HT1080 (cell line): Measurements from ENCODE around the gene EHBP1L1. TPM values are rescaled to one million over a fixed set of nuclear protein-coding genes. Genes with fewer than 3 reads are reported as not detected.
"Not testable (repeated sequence)": the region's sequence is repeated elsewhere in the genome, so short reads cannot be mapped to it uniquely, and the experiment has no call there.

Experiments used
- DNase-seq: peaks from one replicate; pipeline ENCODE4 v3.0.0-alpha.2; 2015; ENCODE audit warnings: low read depth
- small RNA-seq: library from RNA; depleted of rRNA; stranded (forward); fragments of <200 nt; gene quantifications from one replicate; pipeline ENCODE3, GENCODE V24; 2014
- total RNA-seq: library from RNA; depleted of rRNA; stranded (reverse); fragments of >200 nt; shearing (Covaris generic); gene quantifications from 2 replicates; pipeline ENCODE4 v1.2.3, GENCODE V29; 2014; rRNA removed

The EHBP1L1 gene
- total RNA-seq, 1 experiment from 2014 or later: 65.5 TPM

DNA sequence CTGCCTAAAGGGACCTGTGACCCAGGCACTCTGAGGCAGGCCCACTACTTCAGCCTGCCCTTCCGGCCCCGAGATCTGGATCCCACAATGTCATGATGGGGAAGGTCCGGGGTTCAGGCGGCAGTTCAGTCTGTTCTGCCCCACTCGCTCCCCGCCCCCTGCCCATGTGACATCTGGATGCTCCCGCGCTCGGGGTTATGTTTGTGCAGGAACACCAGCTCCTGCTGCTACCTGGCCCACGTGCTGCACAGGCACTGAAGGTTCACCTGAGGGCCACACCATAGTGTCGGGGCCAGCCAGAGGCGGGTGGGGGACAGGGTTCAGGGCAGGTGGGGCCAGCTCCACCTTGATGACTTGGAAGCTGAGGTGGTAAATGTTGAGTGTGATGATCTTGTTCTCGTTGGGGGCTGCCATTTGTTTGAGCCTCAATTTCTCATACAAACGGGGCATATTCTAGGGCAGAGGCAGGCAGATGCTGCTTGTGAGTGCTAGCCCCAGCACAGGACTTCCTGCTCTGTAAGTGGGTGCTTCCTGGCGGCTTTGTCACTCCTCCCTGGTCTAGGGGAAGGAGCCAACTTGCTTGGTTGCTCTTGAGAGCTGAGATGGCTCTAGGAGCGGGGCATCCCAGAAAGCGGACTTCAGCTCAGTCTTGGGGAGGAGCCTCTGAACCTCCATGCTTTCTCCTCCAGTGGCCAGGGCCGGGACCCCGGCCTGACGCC is 57.7 kb downstream of the EHBP1L1 start:
- DNase-seq: no peak

DNA sequence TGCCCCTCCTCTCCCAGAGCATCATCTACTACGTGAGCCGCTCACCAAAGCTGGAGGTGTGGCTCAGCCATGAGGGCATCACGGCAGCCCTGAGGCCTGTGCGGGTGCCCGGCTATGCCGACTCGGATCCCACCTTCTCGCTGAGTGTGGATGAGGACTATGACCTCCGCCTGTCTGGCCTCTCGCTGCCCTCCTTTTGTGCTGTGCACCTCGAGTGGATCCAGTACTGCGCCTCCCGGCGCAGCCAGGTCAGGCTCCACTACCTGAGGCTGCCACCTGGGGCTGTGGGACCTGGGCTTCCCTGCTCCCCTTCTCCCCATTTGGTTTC is 58.2 kb downstream of the EHBP1L1 start:
- no peak for DNase-seq

DNA sequence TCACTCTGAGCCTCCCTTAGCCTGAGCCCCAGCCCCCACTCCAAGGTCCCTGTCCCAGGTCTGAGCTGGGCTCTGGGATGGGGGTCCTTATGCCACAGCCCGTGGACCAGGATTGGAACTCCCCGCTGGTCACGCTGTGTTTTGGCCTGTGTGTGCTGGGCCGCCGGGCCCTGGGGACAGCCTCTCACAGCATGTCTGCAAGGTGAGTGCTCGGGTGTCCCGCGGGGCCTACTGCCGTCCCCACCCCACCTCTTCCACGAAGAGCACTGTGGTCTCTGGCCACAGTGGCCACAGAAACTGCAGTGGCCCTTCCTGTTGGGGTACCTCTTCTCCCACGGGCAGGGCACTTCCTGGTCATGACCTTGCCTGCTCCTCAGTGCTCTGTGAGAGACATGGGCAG is 58.6 kb downstream of the EHBP1L1 start:
- no peak for DNase-seq

DNA sequence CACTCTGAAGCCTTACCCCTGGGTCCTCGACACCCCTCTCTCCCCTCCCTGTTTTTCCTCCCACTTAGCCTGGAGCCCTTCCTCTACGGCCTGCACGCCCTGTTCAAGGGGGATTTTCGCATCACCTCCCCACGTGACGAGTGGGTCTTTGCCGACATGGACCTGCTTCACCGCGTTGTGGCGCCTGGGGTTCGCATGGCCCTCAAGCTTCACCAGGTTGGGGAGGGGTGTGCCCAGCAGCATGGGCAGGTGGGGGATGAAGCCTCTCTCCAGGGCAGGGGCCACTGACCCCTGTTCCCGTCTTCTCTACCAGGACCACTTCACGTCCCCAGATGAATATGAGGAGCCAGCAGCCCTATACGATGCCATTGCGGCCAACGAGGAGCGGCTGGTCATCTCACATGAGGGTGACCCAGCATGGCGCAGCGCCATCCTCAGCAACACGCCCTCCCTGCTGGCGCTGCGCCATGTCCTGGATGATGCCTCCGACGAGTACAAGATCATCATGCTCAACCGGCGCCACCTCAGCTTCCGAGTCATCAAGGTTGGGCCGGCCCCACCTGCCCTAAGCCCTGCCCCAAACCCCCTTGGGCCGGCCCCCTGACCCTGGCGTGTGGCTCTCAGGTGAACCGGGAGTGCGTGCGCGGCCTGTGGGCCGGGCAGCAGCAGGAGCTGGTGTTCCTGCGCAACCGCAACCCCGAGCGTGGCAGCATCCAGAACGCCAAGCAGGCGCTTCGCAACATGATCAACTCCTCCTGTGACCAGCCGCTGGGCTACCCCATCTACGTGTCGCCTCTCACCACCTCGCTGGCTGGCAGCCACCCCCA is 59.3 kb downstream of the EHBP1L1 start:
- no peak for DNase-seq

DNA sequence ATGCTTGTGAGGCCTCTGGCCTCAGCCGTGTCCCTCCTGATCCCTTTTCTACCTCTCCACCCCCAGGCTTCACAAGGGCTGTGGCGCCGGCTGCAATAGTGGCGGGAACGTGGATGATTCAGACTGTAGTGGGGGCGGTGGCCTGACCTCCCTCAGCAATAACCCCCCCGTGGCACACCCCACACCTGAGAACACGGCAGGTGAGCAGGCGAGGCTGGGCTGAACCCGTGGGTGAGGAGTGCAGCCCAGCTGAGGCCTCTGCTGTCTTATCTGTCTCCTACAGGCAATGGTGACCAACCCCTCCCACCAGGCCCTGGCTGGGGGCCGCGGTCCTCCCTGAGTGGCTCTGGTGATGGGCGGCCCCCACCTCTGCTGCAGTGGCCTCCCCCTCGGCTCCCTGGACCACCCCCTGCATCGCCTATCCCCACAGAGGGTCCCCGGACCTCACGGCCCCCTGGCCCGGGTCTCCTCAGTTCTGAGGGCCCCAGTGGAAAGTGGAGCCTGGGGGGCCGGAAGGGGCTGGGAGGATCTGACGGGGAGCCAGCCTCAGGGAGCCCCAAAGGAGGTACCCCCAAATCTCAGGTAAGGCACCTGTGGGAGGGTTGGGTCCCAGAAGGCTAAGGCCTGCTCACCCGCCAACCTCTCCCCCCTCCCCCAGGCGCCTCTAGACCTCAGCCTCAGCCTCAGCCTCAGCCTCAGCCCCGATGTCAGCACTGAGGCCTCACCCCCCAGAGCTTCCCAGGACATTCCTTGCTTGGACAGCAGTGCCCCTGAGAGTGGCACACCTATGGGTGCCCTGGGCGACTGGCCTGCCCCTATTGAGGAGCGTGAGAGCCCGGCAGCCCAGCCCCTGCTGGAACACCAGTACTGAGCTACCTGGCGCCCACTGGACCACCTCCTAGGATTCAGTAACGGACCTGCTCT is 60.5 kb downstream of the EHBP1L1 start:
- no peak for DNase-seq

DNA sequence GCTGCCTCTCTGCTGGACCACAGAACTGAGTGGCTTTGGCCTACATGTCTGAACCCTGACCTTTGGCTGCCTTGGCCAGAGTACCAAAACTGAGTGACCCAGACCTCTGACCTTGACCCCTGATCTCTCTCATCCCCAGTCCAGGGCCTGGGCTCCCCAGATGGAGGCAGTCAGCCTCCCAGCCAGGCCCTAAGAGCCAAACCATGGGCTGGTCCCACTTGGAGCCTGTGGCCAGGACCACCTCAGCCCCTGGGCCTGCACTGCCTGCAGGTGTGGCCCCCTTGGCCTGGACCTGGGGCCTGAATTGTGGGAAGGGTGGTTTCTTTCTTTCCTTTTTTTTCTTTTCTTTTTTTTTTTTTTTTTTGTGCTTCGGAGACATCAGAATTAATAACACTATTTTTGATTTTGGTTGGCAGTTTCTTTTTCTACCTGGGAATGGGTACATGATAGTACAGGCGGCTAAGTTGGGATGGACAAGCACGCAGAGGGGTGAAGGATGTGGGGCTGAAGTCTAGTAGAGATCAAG is 61.2 kb downstream of the EHBP1L1 start:
- DNase-seq: no peak

DNA sequence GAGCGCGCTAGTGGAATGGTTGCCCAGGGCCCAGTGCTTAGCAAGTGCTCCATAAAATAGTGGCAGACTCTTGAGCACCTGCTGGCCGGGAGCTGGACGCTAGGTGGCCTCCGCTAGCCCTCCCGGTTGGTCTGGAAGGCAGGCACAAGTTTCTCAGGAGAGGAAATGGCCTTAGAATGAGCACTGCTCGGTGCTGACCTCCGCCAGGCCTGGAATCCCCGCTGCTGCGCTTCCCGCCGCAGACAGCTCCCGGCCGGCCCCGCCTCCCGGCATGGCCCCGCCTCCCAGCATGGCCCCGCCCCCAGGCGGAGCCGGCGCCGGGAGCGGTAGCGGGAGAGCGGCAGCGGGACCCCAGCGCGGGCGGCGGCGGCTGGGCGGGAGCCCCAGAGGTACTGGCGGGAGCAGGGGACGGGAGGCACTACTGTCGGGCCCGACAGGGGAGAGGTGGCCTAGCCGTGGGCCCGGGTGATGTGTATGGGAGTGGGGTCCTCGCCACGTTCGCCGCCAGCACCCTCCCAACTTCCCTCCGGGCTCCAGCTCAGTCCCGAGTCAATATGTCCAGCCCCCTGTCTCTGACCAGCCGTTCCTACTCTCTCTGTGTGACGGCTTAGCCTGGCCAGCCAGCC is 62.1 kb downstream of the EHBP1L1 start, which contains the start of gene SIPA1:
TSS of gene SIPA1 (plus strand) at position 308 of the 626 bp plus-strand sequence. CDS start 2,821 bp downstream, outside the sequence.
- DNase-seq: peak; percentile 90

DNA sequence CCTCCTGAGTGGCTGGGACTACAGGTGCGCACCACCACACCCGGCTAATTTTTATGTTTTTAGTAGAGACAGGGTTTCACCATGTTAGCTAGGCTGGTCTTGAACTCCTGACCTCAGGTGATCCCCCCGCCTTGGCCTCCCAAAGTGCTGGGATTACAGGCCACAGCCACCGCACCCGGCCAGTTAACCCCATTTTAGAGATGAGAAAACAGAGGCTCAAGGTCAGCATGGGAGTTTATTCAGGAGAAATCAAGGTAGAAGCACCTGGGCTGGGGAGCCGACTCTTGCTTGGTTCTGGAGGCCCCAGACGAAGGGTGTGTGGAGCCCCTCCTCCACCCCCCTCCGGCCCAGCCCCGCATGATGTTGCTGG is 63.4 kb downstream of the EHBP1L1 start:
- DNase-seq: not testable (repeated sequence)

DNA sequence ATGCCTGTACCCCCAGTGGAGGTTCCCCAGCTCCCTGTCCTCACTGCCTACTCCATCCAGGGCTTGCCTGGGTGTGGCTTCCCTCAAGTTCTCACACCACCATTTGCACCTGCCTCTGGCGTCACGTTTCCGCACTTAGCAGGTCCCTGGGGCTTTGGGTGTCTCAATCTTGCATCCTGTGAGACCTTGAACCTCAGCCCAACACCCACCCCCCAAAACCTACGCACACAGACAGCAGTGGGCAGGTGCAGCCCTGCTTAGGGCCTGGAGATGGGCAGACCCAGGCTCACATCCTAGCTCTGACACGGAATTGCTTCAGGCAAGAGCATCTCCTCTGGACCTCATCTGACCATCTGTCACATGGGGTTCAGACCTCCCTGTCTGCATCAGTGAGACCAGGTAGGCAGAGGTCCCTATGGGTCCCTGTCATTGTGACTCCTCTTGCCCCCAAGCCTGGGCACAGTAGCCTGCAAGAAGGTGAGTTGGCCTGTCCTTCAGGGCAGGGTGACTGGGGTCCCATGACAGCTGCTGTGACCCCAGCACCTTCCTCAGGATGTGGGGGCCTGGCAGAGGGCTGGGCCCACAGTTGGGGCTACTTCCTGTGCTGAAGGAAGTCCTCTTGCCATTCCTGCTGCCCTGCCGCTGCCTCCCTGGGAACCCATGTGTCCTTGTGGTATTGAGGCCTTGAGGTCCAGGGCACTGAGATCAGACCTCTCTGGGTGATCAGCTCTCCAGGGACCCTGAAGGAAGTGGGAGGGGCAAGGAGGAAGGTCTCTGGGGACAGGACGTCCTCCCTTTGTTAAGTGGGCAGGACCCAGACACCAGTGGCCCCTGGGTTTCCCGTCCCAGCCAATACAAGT is 64.0 kb downstream of the EHBP1L1 start:
- DNase-seq: no peak

DNA sequence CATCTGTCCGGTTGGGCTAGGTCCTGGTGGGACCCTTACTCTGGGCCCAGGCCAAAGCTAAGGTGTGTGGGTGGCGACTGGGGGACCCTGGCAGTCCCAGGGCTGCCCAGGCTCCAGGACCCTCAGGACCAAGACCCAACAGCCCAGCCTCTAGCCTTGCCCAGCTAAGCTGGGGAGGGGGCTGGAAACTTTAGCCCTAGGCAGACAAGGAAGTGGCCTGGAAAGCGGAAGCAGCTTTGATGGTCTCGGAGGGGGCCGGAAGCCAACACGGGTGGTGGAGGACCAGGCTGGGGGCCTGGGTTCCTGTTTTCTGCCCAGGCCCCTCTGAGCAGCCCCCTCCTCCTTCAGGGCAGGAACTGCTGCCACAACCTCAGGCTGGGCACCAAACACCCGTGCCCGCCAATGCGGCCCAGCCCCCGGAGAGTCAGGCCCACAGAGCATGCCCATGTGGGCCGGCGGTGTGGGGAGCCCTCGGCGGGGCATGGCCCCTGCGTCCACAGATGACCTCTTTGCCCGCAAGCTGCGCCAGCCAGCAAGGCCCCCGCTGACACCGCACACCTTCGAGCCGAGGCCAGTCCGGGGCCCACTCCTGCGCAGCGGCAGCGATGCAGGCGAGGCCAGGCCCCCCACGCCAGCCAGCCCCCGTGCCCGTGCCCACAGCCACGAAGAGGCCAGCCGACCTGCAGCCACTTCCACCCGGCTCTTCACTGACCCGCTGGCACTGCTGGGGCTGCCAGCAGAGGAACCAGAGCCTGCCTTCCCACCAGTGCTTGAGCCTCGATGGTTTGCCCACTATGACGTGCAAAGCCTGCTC is 64.8 kb downstream of the EHBP1L1 start:
- DNase-seq: no peak

DNA sequence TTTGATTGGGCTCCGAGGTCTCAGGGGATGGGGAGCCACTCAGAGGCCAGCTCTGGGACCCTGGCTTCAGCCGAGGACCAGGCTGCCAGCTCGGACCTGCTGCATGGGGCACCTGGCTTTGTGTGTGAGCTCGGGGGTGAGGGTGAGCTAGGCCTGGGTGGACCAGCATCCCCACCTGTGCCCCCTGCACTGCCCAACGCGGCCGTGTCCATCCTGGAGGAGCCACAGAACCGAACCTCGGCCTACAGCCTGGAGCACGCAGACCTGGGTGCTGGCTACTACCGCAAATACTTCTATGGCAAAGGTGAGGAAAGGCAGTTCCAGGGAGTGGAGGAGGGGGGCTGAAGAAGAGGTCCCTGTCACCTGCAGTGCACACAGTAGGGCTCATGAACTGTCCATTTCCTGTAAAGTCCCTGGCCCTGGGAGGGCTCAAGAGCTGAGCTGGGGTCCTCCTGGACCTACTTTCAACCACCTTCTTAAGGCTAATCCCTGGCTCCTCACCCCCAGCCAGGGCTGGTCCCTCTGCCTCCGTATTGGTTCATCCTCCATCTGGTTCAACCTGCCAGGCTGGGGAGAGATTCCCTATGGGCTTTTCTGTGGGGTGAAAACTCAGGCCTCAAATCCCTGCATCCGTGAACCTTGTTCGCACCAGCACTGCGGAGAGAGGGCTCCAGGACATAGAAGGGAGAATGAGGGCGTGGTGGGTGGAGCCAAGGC is 65.6 kb downstream of the EHBP1L1 start:
- DNase-seq: no peak

Small RNAs within 50 kb of the gene (small RNA-seq; reads per million reads assigned to genes)
- not detected for gene AP001362.1
- gene MIR4690: not detected

Other genes starting within 250 kb of the EHBP1L1 start
- 43.7 and 50.8 TPM in 2 replicates for gene DPF2, start 242.2 kb upstream of the EHBP1L1 start, total RNA-seq
- 0.40 and 0.51 TPM in 2 replicates for gene TIGD3, start 221.3 kb upstream of the EHBP1L1 start, total RNA-seq
- gene SLC25A45, start 193.4 kb upstream of the EHBP1L1 start, total RNA-seq: 1.4 and 1.9 TPM in 2 replicates
- 26.4 and 32.1 TPM in 2 replicates for gene FRMD8, start 189.4 kb upstream of the EHBP1L1 start, total RNA-seq
- gene NEAT1, start 153.3 kb upstream of the EHBP1L1 start, total RNA-seq: 7.9 and 12.9 TPM in 2 replicates
- gene MALAT1, start 77.0 kb upstream of the EHBP1L1 start, total RNA-seq: 433 and 571 TPM in 2 replicates
- 66.6 and 67.0 TPM in 2 replicates for gene SCYL1, start 51.0 kb upstream of the EHBP1L1 start, total RNA-seq
- gene LTBP3, start 17.7 kb upstream of the EHBP1L1 start, total RNA-seq: 6.2 and 6.5 TPM in 2 replicates
- 137 and 145 TPM in 2 replicates for gene ZNRD2, start 5.6 kb upstream of the EHBP1L1 start, total RNA-seq
- gene FAM89B, start 3.5 kb upstream of the EHBP1L1 start, total RNA-seq: 34.6 and 45.1 TPM in 2 replicates
- gene KCNK7, start 19.7 kb downstream of the EHBP1L1 start, total RNA-seq: not detected in 2 replicates
- 43.7 and 60.3 TPM in 2 replicates for gene MAP3K11, start 38.2 kb downstream of the EHBP1L1 start, total RNA-seq
- gene PCNX3, start 39.7 kb downstream of the EHBP1L1 start, total RNA-seq: 41.8 and 53.5 TPM in 2 replicates
- 19.2 and 21.7 TPM in 2 replicates for gene SIPA1, start 62.0 kb downstream of the EHBP1L1 start, total RNA-seq
- 31.7 and 55.4 TPM in 2 replicates for gene RELA, start 86.9 kb downstream of the EHBP1L1 start, total RNA-seq
- 64.0 and 80.6 TPM in 2 replicates for gene KAT5, start 136.2 kb downstream of the EHBP1L1 start, total RNA-seq
- gene RNASEH2C, start 144.7 kb downstream of the EHBP1L1 start, total RNA-seq: 29.8 and 39.7 TPM in 2 replicates
- 10.3 and 13.6 TPM in 2 replicates for gene AP5B1, start 204.9 kb downstream of the EHBP1L1 start, total RNA-seq
- not detected in 2 replicates for gene OVOL1, start 211.0 kb downstream of the EHBP1L1 start, total RNA-seq